ENCODE measurements around the gene IGFBP7. TPM values are rescaled to one million over a fixed set of nuclear protein-coding genes. Genes with fewer than 3 reads are reported as not detected.
A peak's percentile ranks its signal among the peaks of the same experiment; 100 is the strongest.

IGFBP7 gene
- total RNA-seq, 1 donor from 2014 or later: not detected

DNA sequence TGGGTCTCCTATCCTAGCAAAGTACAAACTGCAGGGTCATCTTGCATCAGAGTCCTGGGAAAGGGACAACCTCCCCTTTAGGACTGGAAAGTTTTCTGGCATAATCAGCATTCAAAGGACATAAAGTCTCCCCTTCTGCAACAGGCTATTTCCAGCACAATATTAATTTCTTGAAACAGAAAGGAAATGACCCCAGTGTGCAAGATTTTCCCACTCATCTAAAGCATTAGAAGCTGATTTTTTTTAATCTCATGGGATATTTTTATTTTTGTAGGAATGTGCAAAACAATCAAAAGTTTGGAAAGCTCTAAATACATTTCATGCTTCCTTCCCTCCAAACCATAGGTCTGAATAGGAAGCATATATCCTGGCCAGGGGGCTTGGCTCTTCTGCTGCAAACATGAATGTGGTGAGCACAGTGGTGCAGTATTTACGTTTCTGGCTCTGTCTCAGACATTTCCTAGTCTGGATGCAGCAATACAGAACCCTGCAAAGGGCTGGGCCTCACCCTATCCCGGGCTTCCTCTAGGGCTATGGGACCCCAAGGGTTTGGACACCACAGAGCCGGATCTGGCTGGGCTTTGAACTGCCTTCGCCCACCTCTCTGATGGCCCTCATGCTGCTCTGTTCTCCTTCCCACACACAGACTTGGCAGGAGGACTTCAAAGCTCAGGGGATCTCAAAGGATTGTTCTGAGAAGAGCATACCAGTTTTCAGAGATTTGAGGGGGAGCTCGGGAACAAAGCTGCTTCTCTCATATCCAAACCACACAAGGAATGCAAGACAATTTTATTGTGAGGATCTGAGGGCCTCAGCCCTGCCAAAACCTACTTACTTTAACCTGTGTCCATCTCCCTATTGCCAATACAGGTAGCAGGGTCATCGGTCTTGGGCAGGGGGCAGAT is 66.6 kb downstream of the IGFBP7 start:
- Mint-ChIP-seq H3K4me1 (no peaks in the 10 kb centered on the region), H3K27ac (no peak overlapping the region), H3K9me3 (no peaks in the 10 kb centered on the region), H3K36me3 (ENCODE audit: low read depth) (no peaks in the 10 kb centered on the region), H3K27me3 (peaks cover 16% of the 10 kb centered on the region), H3K4me3 (no peak overlapping the region)
- intact Hi-C loops (cut with micrococcal nuclease): no loop called here
- no peak for DNase-seq

DNA sequence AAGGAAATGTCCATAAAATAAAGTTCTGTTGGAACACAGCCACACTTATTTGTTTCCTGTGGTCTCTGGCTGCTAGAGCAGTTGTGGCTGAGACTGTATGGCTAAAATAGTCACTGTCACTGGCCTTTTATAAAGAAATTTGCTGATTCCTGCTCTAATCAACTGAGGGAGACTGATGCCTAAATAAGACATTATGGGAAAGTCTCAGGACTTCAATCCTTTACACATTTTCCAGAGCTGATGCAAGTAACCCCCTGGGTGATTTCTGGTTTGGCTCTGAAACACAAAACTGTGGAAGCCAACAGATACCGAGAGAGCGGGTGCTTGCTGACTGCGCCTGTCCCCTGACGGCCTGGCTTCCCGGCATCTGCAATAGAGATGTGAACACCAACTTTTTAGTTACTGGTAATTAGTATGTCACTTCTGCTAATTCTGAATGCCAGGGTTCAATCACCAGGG is 67.4 kb downstream of the IGFBP7 start:
- no peak for DNase-seq
- no peak overlapping the region for H3K4me3 Mint-ChIP-seq
- no peaks in the 10 kb centered on the region for H3K4me1 Mint-ChIP-seq
- H3K9me3 Mint-ChIP-seq: no peaks in the 10 kb centered on the region
- intact Hi-C loops (cut with micrococcal nuclease): no loop called here
- H3K36me3 Mint-ChIP-seq (ENCODE audit: low read depth): no peaks in the 10 kb centered on the region
- H3K27me3 Mint-ChIP-seq: peaks cover 20% of the 10 kb centered on the region
- H3K27ac Mint-ChIP-seq: no peak overlapping the region

DNA sequence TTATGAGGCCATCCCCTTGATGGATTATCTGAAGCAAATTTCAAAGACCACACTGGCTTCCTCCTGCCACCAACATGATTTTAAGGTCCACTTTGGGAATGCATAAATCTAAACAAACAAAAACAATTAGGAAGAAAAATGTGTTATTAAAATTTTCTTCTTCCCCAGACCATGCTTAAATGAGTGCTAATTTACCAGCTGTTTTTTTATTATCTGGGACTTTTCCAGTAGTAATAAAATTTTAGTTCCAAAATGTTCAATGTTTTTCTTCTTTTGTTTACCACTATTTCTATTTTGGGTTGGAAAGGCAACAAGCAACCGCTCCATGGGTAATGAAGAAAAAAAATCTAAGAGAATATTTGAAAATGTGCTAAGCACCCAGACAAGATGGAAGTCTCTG is 69.2 kb downstream of the IGFBP7 start:
- peaks cover 13% of the 10 kb centered on the region for H3K27me3 Mint-ChIP-seq
- no peaks in the 10 kb centered on the region for H3K36me3 Mint-ChIP-seq (ENCODE audit: low read depth)
- no peak for DNase-seq
- H3K9me3 Mint-ChIP-seq: no peaks in the 10 kb centered on the region
- no peak overlapping the region for H3K4me3 Mint-ChIP-seq
- no peak overlapping the region for H3K27ac Mint-ChIP-seq
- no peaks in the 10 kb centered on the region for H3K4me1 Mint-ChIP-seq
- intact Hi-C loops (cut with micrococcal nuclease): no loop called here

DNA sequence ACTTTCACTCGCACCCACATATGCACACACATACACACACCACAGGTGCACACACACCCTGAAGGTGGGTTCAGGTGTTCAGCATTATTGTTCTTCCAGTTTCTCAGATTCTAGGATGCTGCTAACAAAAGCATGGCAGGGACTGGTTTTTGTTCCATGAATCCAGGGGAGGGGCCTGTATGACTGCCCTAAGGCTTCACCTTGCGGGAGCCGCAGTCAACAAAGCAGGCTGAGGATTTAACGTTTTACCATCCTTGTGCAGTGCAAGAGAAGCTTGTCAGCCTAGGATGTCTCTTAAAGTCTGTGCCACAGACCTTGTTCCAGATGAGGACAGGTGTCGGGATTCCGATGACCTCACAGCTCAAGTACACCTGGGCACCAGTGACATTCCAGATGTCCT is 69.7 kb downstream of the IGFBP7 start:
- Mint-ChIP-seq H3K4me1 (no peaks in the 10 kb centered on the region), H3K9me3 (no peaks in the 10 kb centered on the region), H3K27ac (no peak overlapping the region), H3K27me3 (peaks cover 12% of the 10 kb centered on the region), H3K36me3 (ENCODE audit: low read depth) (no peaks in the 10 kb centered on the region), H3K4me3 (no peak overlapping the region)
- intact Hi-C loops (cut with micrococcal nuclease): no loop called here
- DNase-seq: no peak

DNA sequence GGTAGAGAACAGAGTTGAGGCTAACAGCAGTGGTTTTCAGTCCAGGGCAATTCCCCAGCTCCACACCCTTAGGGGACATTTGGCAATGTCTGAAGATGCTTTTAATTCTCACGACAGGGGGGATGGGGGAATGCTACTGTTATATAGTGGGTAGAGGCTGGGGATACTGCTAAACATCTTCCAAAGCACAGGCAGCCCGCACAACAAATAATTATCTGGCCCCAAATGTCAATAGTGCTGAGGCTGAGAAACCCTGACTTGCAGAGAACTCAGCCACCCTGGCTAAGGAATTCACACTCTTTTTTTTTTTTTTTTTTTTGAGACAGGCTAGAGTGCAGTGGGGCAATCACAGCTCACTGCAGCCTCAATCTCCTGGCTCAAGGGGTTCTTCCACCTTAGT is 70.8 kb downstream of the IGFBP7 start:
- Mint-ChIP-seq H3K4me1 (no peaks in the 10 kb centered on the region), H3K36me3 (ENCODE audit: low read depth) (no peaks in the 10 kb centered on the region), H3K27ac (no peak overlapping the region), H3K9me3 (no peaks in the 10 kb centered on the region), H3K4me3 (no peak overlapping the region), H3K27me3 (peaks cover 12% of the 10 kb centered on the region)
- DNase-seq: no peak
- intact Hi-C loops (cut with micrococcal nuclease): no loop called here

DNA sequence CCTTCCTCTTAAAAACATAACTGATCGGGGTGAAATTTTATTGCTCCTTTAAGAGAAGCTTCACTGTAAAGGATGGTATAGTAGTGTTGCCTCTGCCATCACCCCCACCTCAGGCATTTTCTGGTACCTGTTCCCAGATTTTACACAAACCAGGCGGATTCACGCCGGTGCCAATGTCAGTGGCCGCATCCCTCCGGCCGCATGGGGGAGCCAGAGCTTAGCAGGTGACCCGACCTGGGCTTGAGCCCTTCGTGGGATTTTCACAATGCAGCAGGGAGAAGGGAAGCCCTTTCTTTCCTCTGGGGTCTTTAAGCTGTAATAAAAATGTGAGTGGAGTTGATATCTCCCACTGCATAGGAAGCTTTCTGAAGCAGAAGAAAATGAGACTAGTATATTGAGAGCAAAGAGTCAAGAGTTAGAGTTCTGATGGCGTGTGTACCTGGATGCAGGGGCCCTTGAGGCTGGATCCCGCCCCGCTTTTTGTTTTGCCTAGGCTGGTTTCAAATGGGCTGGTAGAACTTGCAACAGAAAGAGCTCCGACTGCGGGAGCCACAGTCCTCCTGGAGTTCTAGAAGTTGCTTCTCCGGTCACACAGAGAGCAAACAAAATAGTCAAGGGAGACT is 72.1 kb downstream of the IGFBP7 start:
- Mint-ChIP-seq H3K9me3 (no peaks in the 10 kb centered on the region), H3K36me3 (ENCODE audit: low read depth) (no peaks in the 10 kb centered on the region), H3K27ac (no peak overlapping the region), H3K4me3 (no peak overlapping the region), H3K4me1 (no peaks in the 10 kb centered on the region), H3K27me3 (peaks cover 12% of the 10 kb centered on the region)
- intact Hi-C loops (cut with micrococcal nuclease): no loop called here
- DNase-seq: peak; percentile 68

DNA sequence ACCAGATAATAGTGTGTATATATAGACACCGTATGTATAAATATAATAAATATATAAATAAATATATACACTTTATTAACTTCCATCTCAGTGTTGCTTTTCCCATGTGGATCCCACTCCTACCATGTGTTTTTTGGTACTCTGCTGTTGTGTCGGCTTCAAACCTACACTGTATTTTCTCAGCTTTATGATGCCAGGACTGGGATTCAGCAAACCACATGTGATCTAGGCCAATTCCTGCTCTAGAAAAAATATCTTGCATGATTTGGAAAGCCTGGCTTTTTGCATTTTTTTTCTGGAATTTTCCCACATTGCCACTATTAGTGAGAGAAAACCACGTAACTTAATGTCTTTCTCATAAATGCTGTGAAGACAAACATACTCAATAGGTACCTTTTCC is 75.7 kb downstream of the IGFBP7 start:
- no peak overlapping the region for H3K27ac Mint-ChIP-seq
- DNase-seq: no peak
- intact Hi-C loops (cut with micrococcal nuclease): no loop called here

DNA sequence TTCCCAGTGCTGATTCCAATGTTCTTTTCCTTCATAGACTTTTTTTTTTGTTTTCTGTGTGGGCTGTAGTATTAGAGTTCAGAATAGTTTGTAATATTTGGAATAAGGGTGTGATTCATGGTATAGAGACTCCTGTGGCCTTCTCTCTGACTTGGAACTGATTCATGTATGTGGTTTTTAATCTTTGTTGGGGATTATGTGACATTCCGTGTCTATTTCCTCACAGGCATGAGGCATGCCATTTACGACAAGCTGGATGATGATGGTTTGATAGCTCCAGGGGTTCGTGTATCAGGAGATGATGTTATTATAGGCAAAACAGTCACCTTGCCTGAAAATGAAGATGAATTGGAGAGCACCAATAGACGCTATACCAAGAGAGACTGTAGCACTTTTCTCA is 87.1 kb downstream of the IGFBP7 start:
- Mint-ChIP-seq H3K9me3 (no peaks in the 10 kb centered on the region), H3K36me3 (ENCODE audit: low read depth) (peaks cover 76% of the 10 kb centered on the region), H3K4me3 (no peak overlapping the region), H3K27ac (no peak overlapping the region), H3K27me3 (no peaks in the 10 kb centered on the region), H3K4me1 (no peaks in the 10 kb centered on the region)
- no peak for DNase-seq
- intact Hi-C loops (cut with micrococcal nuclease): no loop called here

More for the DNA sequence above, 75.7 kb downstream of the IGFBP7 start:
- Mint-ChIP-seq H3K4me1 (no peaks in the 10 kb centered on the region), H3K9me3 (no peaks in the 10 kb centered on the region), H3K27me3 (peaks cover 10% of the 10 kb centered on the region), H3K36me3 (ENCODE audit: low read depth) (peaks cover 18% of the 10 kb centered on the region), H3K4me3 (no peak overlapping the region)

DNA sequence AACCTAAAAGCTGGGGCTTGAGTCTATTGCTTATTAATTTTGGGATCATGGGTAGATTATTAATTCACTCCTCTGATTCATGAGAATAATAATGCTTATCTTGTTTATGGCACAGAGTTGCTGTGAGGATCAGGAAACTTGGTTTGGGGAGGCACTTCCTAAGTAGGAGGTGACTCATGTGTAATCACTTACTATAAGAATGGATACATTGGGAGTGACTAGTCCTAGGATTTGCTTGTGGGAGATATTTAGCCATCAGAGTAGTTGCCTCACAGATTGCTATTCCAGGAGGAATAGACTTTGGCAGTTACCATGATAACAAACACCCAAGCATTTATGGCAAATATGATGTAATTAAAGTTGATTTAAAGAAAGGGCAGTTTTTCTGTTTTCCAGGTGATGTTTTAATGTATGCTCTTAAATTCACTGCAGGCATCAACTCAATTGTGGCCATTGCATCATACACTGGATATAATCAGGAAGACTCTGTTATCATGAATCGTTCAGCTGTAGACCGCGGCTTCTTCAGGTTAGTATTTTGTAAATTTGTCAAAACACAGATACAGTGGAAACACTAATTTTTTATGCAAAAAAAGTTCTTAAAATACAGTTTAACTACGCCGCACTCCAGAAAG is 89.6 kb downstream of the IGFBP7 start:
- Mint-ChIP-seq H3K27me3 (no peaks in the 10 kb centered on the region), H3K9me3 (no peaks in the 10 kb centered on the region), H3K27ac (no peak overlapping the region), H3K4me3 (no peak overlapping the region), H3K36me3 (ENCODE audit: low read depth) (peaks cover 77% of the 10 kb centered on the region), H3K4me1 (no peaks in the 10 kb centered on the region)
- no peak for DNase-seq
- intact Hi-C loops (cut with micrococcal nuclease): no loop called here

DNA sequence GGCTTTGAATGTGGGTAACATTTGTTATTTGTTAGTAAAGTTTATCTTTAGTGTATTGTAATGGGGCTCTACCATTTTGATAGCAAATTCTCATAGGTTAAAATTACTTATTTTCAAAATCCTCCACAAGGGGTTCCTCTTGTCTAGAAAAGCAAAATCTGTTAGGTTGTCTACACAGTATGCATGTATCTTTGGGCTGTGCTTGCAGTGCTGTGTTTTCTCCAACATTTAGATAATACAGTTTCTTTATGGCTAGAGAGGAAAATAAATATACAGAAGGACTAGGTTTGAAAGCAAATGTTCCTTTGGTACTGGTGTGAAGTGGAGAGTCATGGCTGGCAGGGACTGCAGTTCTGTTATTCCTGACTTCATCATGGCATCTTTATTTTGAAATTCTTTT is 91.2 kb downstream of the IGFBP7 start:
- Mint-ChIP-seq H3K36me3 (ENCODE audit: low read depth) (peaks cover 72% of the 10 kb centered on the region), H3K27ac (no peak overlapping the region), H3K4me3 (no peak overlapping the region), H3K4me1 (no peaks in the 10 kb centered on the region), H3K27me3 (no peaks in the 10 kb centered on the region), H3K9me3 (no peaks in the 10 kb centered on the region)
- intact Hi-C loops (cut with micrococcal nuclease): no loop called here
- DNase-seq: no peak

DNA sequence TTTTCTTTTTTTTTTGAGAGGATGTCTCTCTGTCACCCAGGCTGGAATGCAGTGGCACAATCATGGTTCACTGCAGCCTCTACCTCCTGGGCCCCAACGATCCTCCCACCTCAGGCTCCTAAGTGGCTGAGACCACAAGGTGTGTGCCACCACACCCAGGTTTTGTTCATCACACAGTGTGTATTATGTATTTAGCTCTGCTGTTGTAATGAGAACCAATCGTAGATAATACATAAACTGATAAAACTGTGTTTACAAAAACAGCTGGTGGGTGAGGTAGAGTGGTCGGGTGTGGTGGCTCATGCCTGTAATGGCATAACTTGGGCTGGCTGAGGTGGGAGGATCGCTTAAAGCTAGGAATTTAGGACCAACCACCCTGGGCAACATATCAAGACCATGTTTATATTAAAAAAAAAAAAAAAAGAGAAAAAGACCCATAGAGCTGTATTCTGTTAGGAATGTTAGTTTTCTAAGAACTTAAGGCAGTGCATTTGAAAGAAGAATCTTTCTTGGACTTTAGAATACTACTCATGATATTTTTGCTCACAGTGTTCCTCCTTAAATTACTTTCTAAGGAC is 96.6 kb downstream of the IGFBP7 start:
- H3K4me3 Mint-ChIP-seq: no peak overlapping the region
- intact Hi-C loops (cut with micrococcal nuclease): no loop called here

DNA sequence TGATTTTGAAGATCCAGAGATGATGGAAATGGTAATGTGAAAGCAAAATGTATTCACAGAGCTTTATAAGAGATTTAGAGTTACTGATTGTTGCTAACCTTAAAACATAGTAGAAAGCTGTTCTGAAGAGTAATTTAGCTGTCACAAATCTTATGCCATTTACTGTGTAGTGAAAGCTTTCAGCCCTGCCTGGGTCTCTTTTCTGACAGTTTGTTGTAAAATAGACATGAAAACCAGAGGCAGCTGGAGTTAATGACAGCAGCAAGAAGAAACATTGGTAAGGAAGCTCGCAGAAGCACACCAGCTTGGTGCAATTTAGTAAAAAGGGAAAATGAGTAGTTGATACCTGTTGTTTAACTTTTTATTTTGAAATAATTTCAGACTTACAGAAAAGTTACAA is 110.4 kb downstream of the IGFBP7 start:
- DNase-seq: no peak
- no peaks in the 10 kb centered on the region for H3K9me3 Mint-ChIP-seq
- H3K27ac Mint-ChIP-seq: no peak overlapping the region
- peaks cover 6% of the 10 kb centered on the region for H3K4me1 Mint-ChIP-seq
- no peaks in the 10 kb centered on the region for H3K27me3 Mint-ChIP-seq
- intact Hi-C loops (cut with micrococcal nuclease): no loop called here
- H3K4me3 Mint-ChIP-seq: no peak overlapping the region
- peaks cover 60% of the 10 kb centered on the region for H3K36me3 Mint-ChIP-seq (ENCODE audit: low read depth)

More for the DNA sequence above, 96.6 kb downstream of the IGFBP7 start:
- no peak overlapping the region for H3K27ac Mint-ChIP-seq
- H3K4me1 Mint-ChIP-seq: peaks cover 2% of the 10 kb centered on the region
- no peak for DNase-seq
- H3K9me3 Mint-ChIP-seq: no peaks in the 10 kb centered on the region
- H3K36me3 Mint-ChIP-seq (ENCODE audit: low read depth): peaks cover 55% of the 10 kb centered on the region
- no peaks in the 10 kb centered on the region for H3K27me3 Mint-ChIP-seq

DNA sequence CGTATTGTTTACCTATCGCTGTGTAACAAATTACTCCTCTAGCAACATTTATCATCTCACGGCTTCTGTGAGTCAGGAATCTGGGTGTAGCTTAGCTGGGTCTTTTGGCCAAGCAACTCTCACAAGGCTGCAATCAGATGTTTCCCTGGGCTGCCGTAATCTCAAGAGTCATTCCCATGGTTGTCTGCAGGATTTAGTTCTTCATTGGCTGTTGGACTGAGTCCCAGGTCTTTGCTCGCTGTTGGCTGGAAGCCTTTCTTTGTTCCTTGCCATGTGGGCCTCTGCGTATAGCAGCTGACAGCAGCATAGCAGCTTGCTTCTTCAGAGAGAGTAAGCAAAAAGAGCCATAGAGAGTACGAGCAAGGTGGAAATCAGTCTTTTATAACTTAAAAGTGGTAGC is 114.7 kb downstream of the IGFBP7 start:
- Mint-ChIP-seq H3K9me3 (no peaks in the 10 kb centered on the region), H3K27me3 (no peaks in the 10 kb centered on the region), H3K27ac (no peak overlapping the region), H3K4me3 (no peak overlapping the region), H3K4me1 (peaks cover 18% of the 10 kb centered on the region), H3K36me3 (ENCODE audit: low read depth) (peaks cover 65% of the 10 kb centered on the region)
- DNase-seq: no peak
- intact Hi-C loops (cut with micrococcal nuclease): no loop called here
